GM18519 (cell line): Measurements from ENCODE around the gene DENND1C.

ENCODE experiments used
- ATAC-seq: cut with Tn5 transposase; IDR thresholded peaks from one replicate; pipeline ENCODE4 v1.9.1; 2021; ENCODE audit warnings: mild to moderate bottlenecking, moderate library complexity; ENCODE audit not compliant: unreplicated experiment, low FRiP score

DENND1C gene

GRCh38 chr19:6480848-6481415, 655 bp downstream of the DENND1C start:
- no peak for ATAC-seq

- ATAC-seq = no peak
These were observed 1.7 kb downstream of the DENND1C start for GRCh38 chr19:6479836-6480398.

DNA sequence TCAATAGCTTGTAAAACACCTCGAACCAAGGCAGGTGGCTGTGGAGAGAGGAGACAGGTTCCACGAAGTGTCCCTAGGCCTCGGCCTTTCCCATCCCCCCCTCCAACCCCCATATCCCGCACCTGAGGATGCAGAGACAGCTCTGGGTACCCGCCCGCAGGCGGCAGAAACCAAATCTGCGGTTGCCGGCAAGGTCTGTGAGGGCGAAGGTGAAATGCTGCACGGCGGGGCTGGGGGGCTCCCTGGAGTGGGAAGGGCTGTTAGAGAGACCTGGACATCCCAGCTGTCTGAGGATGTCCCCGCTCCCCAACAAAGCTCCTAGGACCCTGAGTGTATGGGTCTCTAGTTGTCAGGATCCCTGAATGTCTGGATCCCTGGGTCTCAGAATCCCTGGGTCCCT, 2.8 kb downstream of the DENND1C start:
- no peak for ATAC-seq

GRCh38 chr19:6476896-6477431, 4.6 kb downstream of the DENND1C start:
- ATAC-seq = no peak

DNA sequence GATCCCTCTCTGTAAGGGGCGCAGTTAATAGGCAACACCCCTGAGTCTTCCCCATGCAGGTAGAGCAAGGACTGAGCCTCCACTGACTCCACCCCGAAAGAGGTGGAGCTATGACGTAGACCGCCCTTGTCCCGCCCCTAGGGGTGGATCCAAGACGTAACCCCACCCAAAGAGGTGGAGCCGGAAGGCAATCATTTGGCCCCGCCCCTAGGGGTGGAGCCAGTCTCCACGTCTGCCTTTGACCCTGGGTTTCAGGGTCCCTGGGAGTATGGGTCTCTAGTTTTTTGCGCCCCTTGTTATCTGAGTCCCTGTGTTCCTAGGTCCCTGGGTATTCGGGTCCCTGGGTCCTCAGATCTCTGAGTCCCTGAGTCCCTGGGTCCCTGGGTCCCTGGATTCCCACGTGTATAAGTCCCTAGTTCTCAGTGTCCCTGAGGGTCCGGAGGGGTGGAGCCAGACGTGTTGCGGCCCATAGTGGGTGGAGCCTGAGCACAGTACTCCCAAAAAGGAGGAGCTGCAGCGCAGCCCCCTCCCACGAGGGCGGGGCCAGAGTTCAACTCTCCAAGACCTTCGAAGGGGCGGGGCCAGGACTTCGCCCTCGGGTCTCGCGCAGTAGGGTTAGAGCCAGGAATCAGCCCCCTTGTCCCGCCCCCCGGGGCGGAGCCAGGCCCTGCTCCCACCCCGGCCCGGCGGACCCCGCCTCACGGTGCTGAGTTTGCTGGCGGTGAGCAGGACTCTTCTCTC, 5.3 kb downstream of the DENND1C start:
- ATAC-seq = no peak

GRCh38 chr19:6475321-6476108, 6.1 kb downstream of the DENND1C start:
- no peak for ATAC-seq

DNA sequence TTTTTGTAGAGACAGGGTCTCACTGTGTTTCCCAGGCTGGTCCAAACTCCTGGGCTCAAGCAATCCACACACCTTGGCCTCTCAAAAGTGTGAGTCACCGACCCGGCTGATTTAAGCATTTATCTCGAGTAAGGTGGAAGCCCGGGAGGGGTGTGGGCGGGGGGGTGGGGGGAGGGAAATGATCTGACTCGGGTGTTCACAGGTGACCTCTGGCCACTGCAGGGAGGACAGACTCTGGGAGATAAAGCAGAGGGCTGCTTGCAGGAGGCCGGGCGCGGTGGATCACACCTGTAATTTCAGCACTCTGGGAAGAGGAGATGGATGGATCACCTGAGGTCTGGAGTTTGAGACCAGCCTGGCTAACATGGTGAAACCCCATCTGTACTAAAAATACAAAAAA, 7.9 kb downstream of the DENND1C start:
- no peak for ATAC-seq

DNA sequence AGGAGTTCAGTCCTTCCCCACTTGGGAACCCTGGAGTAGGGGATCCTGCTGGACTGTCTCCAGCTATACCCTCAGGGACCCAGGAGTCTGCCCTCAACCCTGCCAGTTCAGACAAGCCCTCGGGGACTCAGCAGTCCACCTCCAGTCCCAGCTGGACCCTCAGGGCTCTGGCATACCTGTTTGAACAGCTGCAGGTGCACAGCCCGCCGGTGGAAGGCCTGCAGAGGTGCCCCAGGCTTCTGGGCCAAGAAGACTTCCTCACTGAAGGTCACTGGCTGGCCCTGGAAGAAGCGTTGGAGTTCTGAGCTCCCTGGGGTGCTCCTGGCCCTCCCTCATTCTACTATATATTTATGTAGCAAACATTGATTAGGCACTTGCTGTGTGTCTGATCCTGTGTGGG, 8.9 kb downstream of the DENND1C start:
- no peak for ATAC-seq

GRCh38 chr19:6471076-6471475, 10.5 kb downstream of the DENND1C start:
- no peak for ATAC-seq

- ATAC-seq = no peak
These were observed 11.4 kb downstream of the DENND1C start for GRCh38 chr19:6470173-6470572.

DNA sequence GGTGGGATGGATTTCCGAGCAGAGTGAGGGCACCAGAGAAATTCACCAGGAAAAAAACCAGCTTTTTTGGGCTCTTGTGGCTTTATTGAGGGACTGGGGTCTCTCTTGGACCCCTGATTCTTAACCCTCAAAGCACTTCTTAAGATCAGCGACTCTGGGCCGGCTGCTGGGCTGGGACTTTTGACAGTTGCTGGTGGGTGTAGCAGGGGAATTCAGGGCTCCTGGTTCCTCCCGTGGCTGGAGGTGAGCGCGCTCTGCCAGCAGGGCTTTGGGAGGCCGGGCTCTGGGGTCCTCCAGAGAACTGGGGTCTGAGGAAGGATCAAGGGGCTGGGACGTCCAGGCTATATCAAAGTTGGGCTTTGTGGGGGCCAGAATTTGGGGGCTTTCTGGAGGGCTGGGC, 14.2 kb downstream of the DENND1C start:
- ATAC-seq = no peak

DNA sequence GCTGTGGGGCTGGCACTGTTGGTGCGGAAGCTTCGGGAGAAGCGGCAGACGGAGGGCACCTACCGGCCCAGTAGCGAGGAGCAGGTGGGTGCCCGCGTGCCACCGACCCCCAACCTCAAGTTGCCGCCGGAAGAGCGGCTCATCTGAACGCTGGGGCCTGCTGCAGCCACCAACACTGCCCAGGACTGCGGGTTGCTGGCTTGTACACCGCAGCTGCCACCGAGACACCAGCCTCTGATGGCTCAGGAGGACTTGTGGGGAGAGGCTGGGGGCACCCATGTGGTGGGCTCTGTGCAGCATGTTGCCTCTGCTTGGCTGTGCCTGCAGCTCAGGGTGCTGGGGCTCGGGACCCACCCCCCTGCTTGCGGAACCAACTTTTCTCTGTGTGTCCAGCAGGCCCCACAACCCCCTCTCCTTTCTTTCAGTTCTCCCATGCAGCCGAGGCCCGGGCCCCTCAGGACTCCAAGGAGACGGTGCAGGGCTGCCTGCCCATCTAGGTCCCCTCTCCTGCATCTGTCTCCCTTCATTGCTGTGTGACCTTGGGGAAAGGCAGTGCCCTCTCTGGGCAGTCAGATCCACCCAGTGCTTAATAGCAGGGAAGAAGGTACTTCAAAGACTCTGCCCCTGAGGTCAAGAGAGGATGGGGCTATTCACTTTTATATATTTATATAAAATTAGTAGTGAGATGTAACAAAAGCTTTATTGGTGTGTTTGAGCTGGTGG, 14.9 kb downstream of the DENND1C start:
- ATAC-seq = no peak

DNA sequence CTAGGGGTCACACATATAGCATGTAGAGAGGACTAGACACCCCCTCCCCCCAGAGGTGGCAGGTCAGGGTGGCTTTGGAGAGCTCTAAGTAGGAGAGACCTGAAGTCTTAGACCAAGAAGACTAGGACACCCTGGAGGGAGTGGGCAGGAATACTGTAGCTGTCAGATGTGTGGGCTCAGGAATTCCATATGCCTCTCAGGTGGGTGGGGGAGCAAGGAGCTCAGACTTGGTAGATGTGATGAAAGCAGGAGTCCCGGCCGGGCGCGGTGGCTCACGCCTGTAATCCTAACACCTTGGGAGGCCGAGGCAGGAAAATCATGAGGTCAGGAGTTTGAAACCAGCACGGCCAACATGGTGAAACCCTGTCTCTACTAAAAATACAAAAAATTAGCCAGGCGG, 15.9 kb downstream of the DENND1C start:
- no peak for ATAC-seq

- no peak for ATAC-seq
These were observed 16.6 kb downstream of the DENND1C start for GRCh38 chr19:6465006-6465405.

- ATAC-seq = no peak
These were observed 17.3 kb downstream of the DENND1C start, which contains the start of gene CRB3 for GRCh38 chr19:6464070-6464873. TSS of gene CRB3 (plus strand) at chr19:6464271. CDS start at chr19:6464702, 431 bp downstream.

- peak; percentile 50 for ATAC-seq
These were observed 21.3 kb downstream of the DENND1C start for GRCh38 chr19:6460099-6460884.

DNA sequence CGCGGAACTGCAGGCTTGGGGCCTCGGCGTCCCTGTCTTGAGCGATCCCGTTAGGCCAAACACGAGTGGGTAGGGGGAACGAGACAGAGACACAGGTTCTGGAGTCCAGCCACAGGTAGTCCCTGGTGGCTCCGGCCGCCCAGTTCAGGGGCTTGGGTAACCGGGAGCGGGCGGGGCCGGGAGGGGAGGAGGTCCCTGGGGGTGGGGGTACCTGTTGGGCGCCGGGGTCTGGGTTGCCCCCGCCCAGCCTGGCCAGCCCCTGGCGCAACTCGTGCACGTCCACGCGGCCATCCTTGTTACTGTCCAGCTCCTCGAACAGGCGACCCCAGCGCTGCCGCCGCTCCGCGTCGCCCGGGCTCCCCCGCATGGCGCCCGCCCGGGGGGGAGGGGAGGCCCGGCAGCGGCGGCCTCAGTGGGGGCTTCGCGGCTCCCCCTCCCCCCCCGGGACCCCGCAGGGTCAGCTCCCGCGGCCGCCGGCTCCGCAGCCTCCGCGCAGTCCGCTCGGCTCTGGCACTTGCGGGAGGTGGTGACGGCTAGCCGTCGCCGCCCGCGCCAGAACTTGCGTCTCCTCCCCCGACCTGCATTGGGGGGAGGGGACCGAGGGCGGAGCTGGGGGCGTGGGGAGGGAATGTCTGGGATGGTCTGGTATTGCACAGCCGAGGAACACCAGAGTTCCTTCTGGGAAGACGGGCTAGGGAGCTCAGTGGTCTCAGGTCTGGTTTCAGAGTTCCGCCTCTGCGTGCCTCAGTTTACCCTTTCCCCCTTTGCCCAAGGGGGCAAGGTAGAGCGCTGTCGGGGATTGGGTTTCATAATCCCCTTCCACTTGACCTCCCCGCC, 22.1 kb downstream of the DENND1C start, which contains the start of gene SLC25A23:
SLC25A23 (minus strand) TSS at position 531 of the 837 bp plus-strand sequence; CDS start at position 367, 164 bp downstream.
- no peak for ATAC-seq
